Right lobe of liver (tissue), 4 donors: ENCODE results near the gene TMEM255A.

ENCODE experiments used
- POLR2A ChIP-seq: fragments of 450-650 bp; IDR thresholded peaks from one replicate; pipeline ENCODE4 v1.6.1; 2017; ENCODE audit warnings: antibody characterized with exemption, mild to moderate bottlenecking
- TF ChIP-seq, protein P1 (sequence below), 4 donors: fragments of 200-600 bp in 3 of 4; fragments of 450-650 bp in 1 of 4; IDR thresholded peaks; one replicate each; pipeline versions ENCODE4 v1.5.1 to v1.8.0; 2016 to 2022; ENCODE audit warnings: antibody characterized with exemption in 4 of 4, mild to moderate bottlenecking in 2 of 4
- donor health status: DM: no; HTN: no; CAD: no.
- donor health status: DM: no; HTN: no; CAD: no.
- donor health status: DM: no; HTN: yes; CAD: no.

DNA sequence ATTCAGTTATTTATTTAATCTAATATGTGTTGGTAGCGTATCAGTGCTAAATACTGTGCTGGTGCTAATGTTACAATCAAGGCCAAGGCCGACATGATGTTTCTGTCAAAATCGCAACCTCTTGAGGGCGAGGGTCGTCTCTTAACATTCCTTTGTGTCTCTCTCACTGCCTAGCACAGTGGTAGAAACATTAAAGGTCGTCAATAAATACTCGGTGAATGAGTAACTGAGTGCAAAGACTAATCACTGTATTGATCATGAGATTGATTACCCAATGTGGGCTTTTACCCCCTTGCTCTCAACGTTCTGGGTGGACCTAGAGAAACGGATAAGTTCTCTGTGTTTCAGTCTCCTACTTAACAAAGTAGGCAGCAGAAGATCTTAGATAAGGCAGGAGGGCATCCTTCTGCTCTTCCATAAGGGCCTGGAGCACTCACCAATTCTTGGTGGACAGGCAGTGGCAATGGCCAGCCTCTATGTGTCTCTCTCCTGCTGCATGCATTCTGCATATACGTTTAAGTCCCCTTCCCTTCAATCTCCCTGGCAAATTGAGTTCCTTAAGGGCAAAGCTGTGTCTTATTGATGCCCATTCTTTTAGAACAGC is 30.1 kb downstream of the TMEM255A start:
- TF ChIP-seq, protein P1, sequence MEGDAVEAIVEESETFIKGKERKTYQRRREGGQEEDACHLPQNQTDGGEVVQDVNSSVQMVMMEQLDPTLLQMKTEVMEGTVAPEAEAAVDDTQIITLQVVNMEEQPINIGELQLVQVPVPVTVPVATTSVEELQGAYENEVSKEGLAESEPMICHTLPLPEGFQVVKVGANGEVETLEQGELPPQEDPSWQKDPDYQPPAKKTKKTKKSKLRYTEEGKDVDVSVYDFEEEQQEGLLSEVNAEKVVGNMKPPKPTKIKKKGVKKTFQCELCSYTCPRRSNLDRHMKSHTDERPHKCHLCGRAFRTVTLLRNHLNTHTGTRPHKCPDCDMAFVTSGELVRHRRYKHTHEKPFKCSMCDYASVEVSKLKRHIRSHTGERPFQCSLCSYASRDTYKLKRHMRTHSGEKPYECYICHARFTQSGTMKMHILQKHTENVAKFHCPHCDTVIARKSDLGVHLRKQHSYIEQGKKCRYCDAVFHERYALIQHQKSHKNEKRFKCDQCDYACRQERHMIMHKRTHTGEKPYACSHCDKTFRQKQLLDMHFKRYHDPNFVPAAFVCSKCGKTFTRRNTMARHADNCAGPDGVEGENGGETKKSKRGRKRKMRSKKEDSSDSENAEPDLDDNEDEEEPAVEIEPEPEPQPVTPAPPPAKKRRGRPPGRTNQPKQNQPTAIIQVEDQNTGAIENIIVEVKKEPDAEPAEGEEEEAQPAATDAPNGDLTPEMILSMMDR (IDR thresholded peaks at IDR 0.05) = no peak
- no peak for TF ChIP-seq POLR2A
